ENCODE results near the gene VTCN1. TPM values are rescaled to one million over a fixed set of nuclear protein-coding genes. Genes with fewer than 3 reads are reported as not detected.

Gene VTCN1
- polyA plus RNA-seq, 1 donor from 2014 or later: 2.1 TPM

DNA sequence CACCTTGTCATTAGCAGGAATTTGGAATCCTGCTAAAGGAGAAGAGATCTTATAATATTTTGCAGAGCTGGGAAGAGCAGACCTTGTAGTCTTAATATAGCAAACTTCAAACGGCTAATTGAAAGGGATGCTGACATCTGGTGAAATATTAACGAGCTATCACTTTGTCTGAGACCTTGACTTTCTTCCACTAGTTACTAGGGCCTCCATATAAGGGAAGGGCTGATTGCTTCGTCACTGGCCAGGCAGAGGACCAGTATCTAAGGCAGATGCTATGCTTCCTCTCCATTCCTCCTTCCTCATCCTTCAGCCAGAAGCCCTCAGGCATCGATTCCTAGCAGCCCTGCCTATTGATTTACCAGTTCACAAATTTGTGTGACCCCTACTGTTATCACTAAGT is 6.0 kb upstream of the VTCN1 start:
- H3K4me2 ChIP-seq (ENCODE audit: low read length): no peak overlapping the region
- no peaks in the 10 kb centered on the region for H3K79me2 ChIP-seq (replicated peaks; ENCODE audit: insufficient read depth, low read length)
- H3K9me2 ChIP-seq (ENCODE audit: insufficient read depth, low read length): no peaks in the 10 kb centered on the region
- no peak overlapping the region for H3K27ac ChIP-seq (ENCODE audit: low read length)
- no peaks in the 10 kb centered on the region for H4K20me1 ChIP-seq (ENCODE audit: insufficient read depth)
- TF ChIP-seq TAF1 (IDR thresholded peaks at IDR 0.05; ENCODE audit: low read depth) (no peak), EP300 (conservative IDR thresholded peaks at IDR 0.05; ENCODE audit: poor library complexity, severe bottlenecking) (no peak), SMC3 (conservative IDR thresholded peaks at IDR 0.05; ENCODE audit: poor library complexity) (no peak)
- H2AFZ ChIP-seq (ENCODE audit: low read depth, low read length): no peak overlapping the region
- H3K9me3 ChIP-seq (ENCODE audit: low read length): no peaks in the 10 kb centered on the region
- H3K9ac ChIP-seq (ENCODE audit: low read length): no peak overlapping the region
- no peak overlapping the region for H3K4me3 ChIP-seq (ENCODE audit: low read length)
- no peaks in the 10 kb centered on the region for H3K27me3 ChIP-seq (ENCODE audit: insufficient read depth, low read depth, low read length)
- no peaks in the 10 kb centered on the region for H3K36me3 ChIP-seq (ENCODE audit: insufficient read depth, low read length)
- H3F3A ChIP-seq (ENCODE audit: insufficient read depth, low read length, poor library complexity, severe bottlenecking): no peaks in the 10 kb centered on the region

DNA sequence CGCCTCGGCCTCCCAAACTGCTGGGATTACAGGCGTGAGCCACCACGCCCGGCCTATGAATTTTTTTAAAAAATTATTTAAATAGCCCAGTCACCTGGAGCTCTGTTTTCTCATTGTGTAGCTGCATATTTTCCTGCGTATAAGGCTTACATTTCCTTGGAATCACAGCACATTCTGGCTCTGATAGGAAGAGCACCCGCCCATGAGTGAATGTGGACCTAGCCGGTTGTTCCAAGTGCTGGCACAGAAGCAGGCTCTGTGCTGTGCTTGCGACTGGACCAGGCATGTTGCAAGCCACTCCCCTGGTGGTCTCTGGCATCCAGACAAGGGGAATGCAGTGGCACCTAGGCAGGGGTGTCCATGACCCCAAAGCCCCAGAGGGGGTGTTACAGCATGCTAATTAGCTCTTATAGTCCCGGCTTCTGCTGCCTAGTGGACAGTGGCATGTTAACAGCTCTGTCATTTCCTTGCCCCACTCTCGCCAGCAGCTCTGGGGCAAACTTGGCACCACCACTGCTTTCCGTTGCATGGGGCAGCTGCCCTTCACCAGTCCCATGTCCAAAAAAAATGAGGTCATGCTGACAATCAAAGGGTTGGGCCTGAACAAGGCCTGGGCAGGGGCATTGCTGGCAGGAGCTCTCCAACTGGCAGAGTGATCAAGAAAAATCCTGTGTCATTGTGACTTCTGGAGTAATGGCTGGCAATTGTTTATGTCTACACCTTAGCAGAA is 5.2 kb upstream of the VTCN1 start:
- Histone ChIP-seq H3K27ac (ENCODE audit: low read length) (no peak overlapping the region), H3F3A (ENCODE audit: insufficient read depth, low read length, poor library complexity, severe bottlenecking) (no peaks in the 10 kb centered on the region), H3K9ac (ENCODE audit: low read length) (no peak overlapping the region), H3K36me3 (ENCODE audit: insufficient read depth, low read length) (no peaks in the 10 kb centered on the region), H3K4me3 (ENCODE audit: low read length) (no peak overlapping the region), H4K20me1 (ENCODE audit: insufficient read depth) (no peaks in the 10 kb centered on the region), H3K4me2 (ENCODE audit: low read length) (no peak overlapping the region), H3K79me2 (replicated peaks; ENCODE audit: insufficient read depth, low read length) (no peaks in the 10 kb centered on the region), H3K27me3 (ENCODE audit: insufficient read depth, low read depth, low read length) (no peaks in the 10 kb centered on the region), H3K9me2 (ENCODE audit: insufficient read depth, low read length) (no peaks in the 10 kb centered on the region), H2AFZ (ENCODE audit: low read depth, low read length) (no peak overlapping the region), H3K9me3 (ENCODE audit: low read length) (no peaks in the 10 kb centered on the region)
- no peak for TF ChIP-seq POLR2AphosphoS5 (IDR thresholded peaks at IDR 0.05)
- TF ChIP-seq, protein P1, sequence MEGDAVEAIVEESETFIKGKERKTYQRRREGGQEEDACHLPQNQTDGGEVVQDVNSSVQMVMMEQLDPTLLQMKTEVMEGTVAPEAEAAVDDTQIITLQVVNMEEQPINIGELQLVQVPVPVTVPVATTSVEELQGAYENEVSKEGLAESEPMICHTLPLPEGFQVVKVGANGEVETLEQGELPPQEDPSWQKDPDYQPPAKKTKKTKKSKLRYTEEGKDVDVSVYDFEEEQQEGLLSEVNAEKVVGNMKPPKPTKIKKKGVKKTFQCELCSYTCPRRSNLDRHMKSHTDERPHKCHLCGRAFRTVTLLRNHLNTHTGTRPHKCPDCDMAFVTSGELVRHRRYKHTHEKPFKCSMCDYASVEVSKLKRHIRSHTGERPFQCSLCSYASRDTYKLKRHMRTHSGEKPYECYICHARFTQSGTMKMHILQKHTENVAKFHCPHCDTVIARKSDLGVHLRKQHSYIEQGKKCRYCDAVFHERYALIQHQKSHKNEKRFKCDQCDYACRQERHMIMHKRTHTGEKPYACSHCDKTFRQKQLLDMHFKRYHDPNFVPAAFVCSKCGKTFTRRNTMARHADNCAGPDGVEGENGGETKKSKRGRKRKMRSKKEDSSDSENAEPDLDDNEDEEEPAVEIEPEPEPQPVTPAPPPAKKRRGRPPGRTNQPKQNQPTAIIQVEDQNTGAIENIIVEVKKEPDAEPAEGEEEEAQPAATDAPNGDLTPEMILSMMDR (IDR thresholded peaks at IDR 0.05; ENCODE audit: poor library complexity, severe bottlenecking): no peak

DNA sequence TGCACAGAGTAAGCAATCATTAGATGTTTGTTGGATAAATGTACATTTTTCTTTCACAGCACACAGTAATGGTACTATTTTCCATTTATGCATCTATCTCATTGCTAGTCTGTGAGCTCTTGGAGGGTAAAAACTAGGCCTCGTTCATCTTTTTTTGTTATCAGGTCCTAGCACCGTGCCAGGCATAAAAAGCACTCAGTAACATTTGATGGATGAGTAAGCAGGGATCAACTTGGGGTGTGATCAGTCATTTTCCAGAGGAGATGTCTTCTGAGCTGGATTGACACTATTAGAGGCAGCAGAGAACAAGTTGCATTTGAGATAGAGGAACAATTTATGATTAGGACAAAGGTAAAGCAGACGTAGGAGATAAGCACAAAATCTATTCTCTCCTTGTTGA is 4.3 kb upstream of the VTCN1 start:
- H3K79me2 ChIP-seq (replicated peaks; ENCODE audit: insufficient read depth, low read length): no peaks in the 10 kb centered on the region
- TF ChIP-seq SMC3 (conservative IDR thresholded peaks at IDR 0.05; ENCODE audit: poor library complexity) (no peak), EP300 (conservative IDR thresholded peaks at IDR 0.05; ENCODE audit: poor library complexity, severe bottlenecking) (no peak), POLR2AphosphoS5 (IDR thresholded peaks at IDR 0.05) (no peak)
- H3K27ac ChIP-seq (ENCODE audit: low read length): no peak overlapping the region
- no peak overlapping the region for H3K9ac ChIP-seq (ENCODE audit: low read length)
- no peaks in the 10 kb centered on the region for H3K9me2 ChIP-seq (ENCODE audit: insufficient read depth, low read length)
- no peaks in the 10 kb centered on the region for H3K36me3 ChIP-seq (ENCODE audit: insufficient read depth, low read length)
- H3K4me3 ChIP-seq (ENCODE audit: low read length): no peak overlapping the region
- no peaks in the 10 kb centered on the region for H3K9me3 ChIP-seq (ENCODE audit: low read length)
- H2AFZ ChIP-seq (ENCODE audit: low read depth, low read length): no peak overlapping the region
- no peaks in the 10 kb centered on the region for H4K20me1 ChIP-seq (ENCODE audit: insufficient read depth)
- H3K4me2 ChIP-seq (ENCODE audit: low read length): no peak overlapping the region
- H3F3A ChIP-seq (ENCODE audit: insufficient read depth, low read length, poor library complexity, severe bottlenecking): no peaks in the 10 kb centered on the region
- H3K27me3 ChIP-seq (ENCODE audit: insufficient read depth, low read depth, low read length): no peaks in the 10 kb centered on the region

DNA sequence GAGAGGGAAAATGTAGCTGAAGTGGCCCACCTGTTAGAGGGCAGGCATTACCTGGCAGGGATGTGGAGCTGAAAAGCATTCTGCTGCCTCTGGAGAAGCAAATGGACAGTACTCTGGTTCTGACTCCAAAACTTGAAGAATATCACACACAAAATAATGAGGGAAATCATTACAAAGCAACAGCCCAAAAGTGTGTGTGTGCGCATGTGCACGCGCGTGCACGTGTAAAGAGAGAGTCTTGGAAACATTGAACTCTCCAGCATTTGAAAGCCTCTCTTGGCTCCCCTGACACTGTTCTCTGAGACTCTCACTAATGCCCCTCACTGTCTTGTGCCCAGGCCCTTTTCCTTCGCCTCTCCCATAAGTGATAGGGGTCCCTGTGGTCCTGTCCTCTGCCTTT is 2.3 kb upstream of the VTCN1 start:
- TF ChIP-seq, protein P2, sequence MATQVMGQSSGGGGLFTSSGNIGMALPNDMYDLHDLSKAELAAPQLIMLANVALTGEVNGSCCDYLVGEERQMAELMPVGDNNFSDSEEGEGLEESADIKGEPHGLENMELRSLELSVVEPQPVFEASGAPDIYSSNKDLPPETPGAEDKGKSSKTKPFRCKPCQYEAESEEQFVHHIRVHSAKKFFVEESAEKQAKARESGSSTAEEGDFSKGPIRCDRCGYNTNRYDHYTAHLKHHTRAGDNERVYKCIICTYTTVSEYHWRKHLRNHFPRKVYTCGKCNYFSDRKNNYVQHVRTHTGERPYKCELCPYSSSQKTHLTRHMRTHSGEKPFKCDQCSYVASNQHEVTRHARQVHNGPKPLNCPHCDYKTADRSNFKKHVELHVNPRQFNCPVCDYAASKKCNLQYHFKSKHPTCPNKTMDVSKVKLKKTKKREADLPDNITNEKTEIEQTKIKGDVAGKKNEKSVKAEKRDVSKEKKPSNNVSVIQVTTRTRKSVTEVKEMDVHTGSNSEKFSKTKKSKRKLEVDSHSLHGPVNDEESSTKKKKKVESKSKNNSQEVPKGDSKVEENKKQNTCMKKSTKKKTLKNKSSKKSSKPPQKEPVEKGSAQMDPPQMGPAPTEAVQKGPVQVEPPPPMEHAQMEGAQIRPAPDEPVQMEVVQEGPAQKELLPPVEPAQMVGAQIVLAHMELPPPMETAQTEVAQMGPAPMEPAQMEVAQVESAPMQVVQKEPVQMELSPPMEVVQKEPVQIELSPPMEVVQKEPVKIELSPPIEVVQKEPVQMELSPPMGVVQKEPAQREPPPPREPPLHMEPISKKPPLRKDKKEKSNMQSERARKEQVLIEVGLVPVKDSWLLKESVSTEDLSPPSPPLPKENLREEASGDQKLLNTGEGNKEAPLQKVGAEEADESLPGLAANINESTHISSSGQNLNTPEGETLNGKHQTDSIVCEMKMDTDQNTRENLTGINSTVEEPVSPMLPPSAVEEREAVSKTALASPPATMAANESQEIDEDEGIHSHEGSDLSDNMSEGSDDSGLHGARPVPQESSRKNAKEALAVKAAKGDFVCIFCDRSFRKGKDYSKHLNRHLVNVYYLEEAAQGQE (IDR thresholded peaks at IDR 0.05; ENCODE audit: borderline replicate concordance): no peak
- no peak for TF ChIP-seq MXI1 (conservative IDR thresholded peaks at IDR 0.05; ENCODE audit: poor library complexity, severe bottlenecking)
- TF ChIP-seq EP300 (conservative IDR thresholded peaks at IDR 0.05; ENCODE audit: poor library complexity, severe bottlenecking): no peak
- no peak for TF ChIP-seq SMC3 (conservative IDR thresholded peaks at IDR 0.05; ENCODE audit: poor library complexity)
- TF ChIP-seq TAF1 (IDR thresholded peaks at IDR 0.05; ENCODE audit: low read depth): no peak
- TF ChIP-seq, protein P1 (IDR thresholded peaks at IDR 0.05; ENCODE audit: poor library complexity, severe bottlenecking): no peak
- TF ChIP-seq RAD21 (conservative IDR thresholded peaks at IDR 0.05): no peak
- no peak for TF ChIP-seq POLR2AphosphoS5 (IDR thresholded peaks at IDR 0.05)
- TF ChIP-seq EZH2 (IDR thresholded peaks at IDR 0.05; ENCODE audit: borderline replicate concordance, insufficient read depth, low read length, poor library complexity, severe bottlenecking): no peak
- Histone ChIP-seq H3K27me3 (ENCODE audit: insufficient read depth, low read depth, low read length) (no peaks in the 10 kb centered on the region), H3K79me2 (replicated peaks; ENCODE audit: insufficient read depth, low read length) (no peaks in the 10 kb centered on the region), H4K20me1 (ENCODE audit: insufficient read depth) (no peaks in the 10 kb centered on the region), H3K4me2 (ENCODE audit: low read length) (no peak overlapping the region), H3K36me3 (ENCODE audit: insufficient read depth, low read length) (no peaks in the 10 kb centered on the region), H3K27ac (ENCODE audit: low read length) (no peak overlapping the region), H3K9me2 (ENCODE audit: insufficient read depth, low read length) (no peaks in the 10 kb centered on the region), H3K9ac (ENCODE audit: low read length) (no peak overlapping the region), H2AFZ (ENCODE audit: low read depth, low read length) (no peak overlapping the region), H3K9me3 (ENCODE audit: low read length) (no peaks in the 10 kb centered on the region), H3K4me3 (ENCODE audit: low read length) (no peak overlapping the region), H3F3A (ENCODE audit: insufficient read depth, low read length, poor library complexity, severe bottlenecking) (no peaks in the 10 kb centered on the region)

Data from neural cell (in vitro differentiated cells).